ENCODE measurements around the gene SMARCC1.

- TF ChIP-seq CTCF (conservative IDR thresholded peaks at IDR 0.05; ENCODE audit: low read length) (no peak), EZH2phosphoT487 (IDR thresholded peaks at IDR 0.05; ENCODE audit: borderline replicate concordance) (no peak)
These were observed 240.0 kb downstream of the SMARCC1 start for GRCh38 chr3:47541583-47542108.

Measured in Loucy (cell line).